ENCODE results near the gene FKBP5. TPM values are rescaled to one million over a fixed set of nuclear protein-coding genes. Genes with fewer than 3 reads are reported as not detected.
A peak's percentile ranks its signal among the peaks of the same experiment; 100 is the strongest.

Gene FKBP5
- total and polyA plus RNA-seq, 12 donors, result 19.7 to 234 (median 119) TPM

- intact Hi-C loops (cut with DNase I), result loop anchor here in 1 of 2 donors (5.0 kb wide), 1 partner anchor 42 kb away; the partner anchor contains the start of gene FKBP5
- TF ChIP-seq POLR2A (IDR thresholded peaks at IDR 0.05), result peak in 1 of 2 donors; percentile 9
- TF ChIP-seq CTCF (IDR thresholded peaks at IDR 0.05), result peak in 1 of 6 experiments; percentile 7
- no peaks in the 10 kb centered on the region for H3K27me3 ChIP-seq
- whole genome bisulfite sequencing, 4 donors, result 53 to 66% (median 63%) methylated on average over 7 to 12 of the region's 12 CpGs
- H3K27ac ChIP-seq, result peak overlapping the region; percentile 93 to 100 (median 98)
- H3K4me3 ChIP-seq, result peak overlapping the region in 1 of 4 donors; percentile 51
- H3K36me3 ChIP-seq (replicated peaks in 1 of 2), result no peaks in the 10 kb centered on the region
- DNase-seq, result peak in 4 of 7 donors; percentile 27 to 85 (median 34)
- H3K9me3 ChIP-seq (replicated peaks in 1 of 3), result no peaks in the 10 kb centered on the region
- peaks cover 67 to 90% of the 10 kb centered on the region in 2 donors for H3K4me1 ChIP-seq (replicated peaks in 1 of 2)
Measured at GRCh38 chr6:35728683-35729678, 40.3 kb upstream of the FKBP5 start.

DNA sequence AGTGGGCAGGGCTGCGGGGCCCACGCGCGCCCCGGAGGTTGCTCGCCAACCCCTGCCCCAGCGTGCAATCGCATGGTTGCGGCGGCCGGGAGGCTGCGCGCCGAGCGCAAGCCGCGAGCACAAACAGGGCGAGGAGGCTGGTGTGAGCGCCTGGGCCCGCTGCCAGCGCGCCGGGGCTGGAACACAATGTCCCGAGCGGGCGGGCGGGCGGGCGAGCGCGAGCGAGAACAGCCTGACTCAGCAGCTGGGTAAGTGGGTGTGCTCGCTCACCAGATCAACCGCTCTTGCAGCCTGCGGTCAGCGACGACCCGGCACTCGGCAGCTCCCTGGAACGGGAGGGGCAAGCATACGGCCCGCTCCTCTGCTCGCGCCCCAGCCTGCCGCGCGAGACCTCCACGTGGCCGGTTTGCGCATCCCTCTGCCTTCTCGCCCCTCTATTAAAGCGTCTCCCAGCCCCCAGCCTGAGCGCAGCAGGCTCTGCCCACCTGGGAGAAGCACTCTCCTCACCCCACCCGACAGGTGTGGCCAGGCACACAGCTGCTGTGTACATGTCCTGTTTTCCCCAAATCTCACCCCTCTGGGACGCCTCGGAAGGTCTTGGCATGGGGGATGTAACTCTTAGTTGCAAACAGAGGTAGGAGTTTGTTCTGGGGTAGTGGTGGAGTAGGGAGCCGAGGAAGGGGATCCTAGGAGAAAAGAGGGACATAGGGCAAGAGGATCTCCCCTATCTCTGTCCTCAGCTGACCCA, 39.4 kb upstream of the FKBP5 start:
- peak in 3 of 6 experiments; percentile 9 to 21 (median 21) for TF ChIP-seq CTCF (IDR thresholded peaks at IDR 0.05)
- TF ChIP-seq POLR2A (IDR thresholded peaks at IDR 0.05), result peak; percentile 61 to 83
- H3K4me1 ChIP-seq (replicated peaks in 1 of 2), result peaks cover 67 to 90% of the 10 kb centered on the region in 2 donors
- peak; percentile 94 to 98 (median 96) for DNase-seq
- H3K4me3 ChIP-seq, result peak overlapping the region in 2 of 4 donors; percentile 23 to 51
- intact Hi-C loops (cut with DNase I), result loop anchor here in 1 of 2 donors (5.0 kb wide), 1 partner anchor 41 kb away; the partner anchor contains the start of gene FKBP5
- WGBS, 4 donors, result 1 to 23% (median 3%) methylated on average over 3 to 57 of the region's 57 CpGs
- peak overlapping the region; percentile 93 to 100 (median 98) for H3K27ac ChIP-seq
- no peaks in the 10 kb centered on the region for H3K9me3 ChIP-seq (replicated peaks in 1 of 3)
- H3K27me3 ChIP-seq, result no peaks in the 10 kb centered on the region
- H3K36me3 ChIP-seq (replicated peaks in 1 of 2), result no peaks in the 10 kb centered on the region

DNA sequence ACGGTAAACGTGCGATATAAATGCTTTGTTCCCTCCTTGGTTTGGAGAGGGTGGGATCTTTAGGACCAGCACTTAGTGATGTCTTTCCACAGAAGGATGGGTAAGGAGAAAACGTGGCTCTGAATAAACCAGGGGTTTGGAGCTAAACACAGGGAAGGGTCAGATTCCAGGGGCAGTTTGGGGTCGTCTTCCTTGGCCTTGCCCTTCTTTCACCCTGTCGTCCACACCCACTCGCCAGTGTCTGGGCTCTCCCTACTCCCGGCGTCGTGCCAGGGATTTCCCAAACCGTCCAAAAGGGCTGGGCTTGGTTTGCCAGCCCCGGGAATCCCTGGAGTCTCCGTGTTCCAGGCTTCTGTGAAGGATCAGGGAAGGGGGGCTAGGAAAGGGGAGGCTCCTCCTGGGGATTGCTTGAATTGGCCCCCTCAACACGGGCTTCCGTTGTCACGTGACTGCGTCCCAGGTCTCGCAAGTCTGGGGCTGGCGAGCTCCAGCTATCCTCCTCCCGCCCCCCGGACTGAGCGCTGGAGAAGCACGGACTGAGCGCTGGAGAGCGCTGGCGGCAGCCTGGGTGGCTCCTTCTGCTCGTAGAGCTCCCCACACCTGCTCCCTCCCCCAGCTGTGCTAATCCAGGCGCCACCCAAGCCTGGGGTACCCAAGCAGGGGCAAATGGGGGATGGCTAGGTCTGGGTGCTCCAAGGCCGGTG, 38.7 kb upstream of the FKBP5 start:
- Histone ChIP-seq H3K4me3 (peak overlapping the region in 2 of 4 donors; percentile 23 to 51), H3K4me1 (replicated peaks in 1 of 2) (peaks cover 65 to 90% of the 10 kb centered on the region in 2 donors), H3K9me3 (replicated peaks in 1 of 3) (no peaks in the 10 kb centered on the region), H3K27me3 (no peaks in the 10 kb centered on the region), H3K27ac (peak overlapping the region; percentile 91 to 100 (median 98)), H3K36me3 (replicated peaks in 1 of 2) (no peaks in the 10 kb centered on the region)
- peak; percentile 79 to 93 (median 86) for DNase-seq
- TF ChIP-seq CTCF (IDR thresholded peaks at IDR 0.05) (no peak), POLR2A (IDR thresholded peaks at IDR 0.05) (peak in 1 of 2 donors; percentile 73)
- intact Hi-C loops (cut with DNase I), result loop anchor here in 1 of 2 donors (5.0 kb wide), 1 partner anchor 40 kb away; the partner anchor contains the start of gene FKBP5
- WGBS, 4 donors, result 2 to 7% (median 3%) methylated on average over 6 to 29 of the region's 29 CpGs

Measured in adrenal gland (tissue), 12 donors.